Measurements from ENCODE around the gene EXOSC9. TPM values are rescaled to one million over a fixed set of nuclear protein-coding genes. Genes with fewer than 3 reads are reported as not detected.

The EXOSC9 gene
- polyA plus RNA-seq, 3 donors: 13.9 to 21.4 (median 21.3) TPM

DNA sequence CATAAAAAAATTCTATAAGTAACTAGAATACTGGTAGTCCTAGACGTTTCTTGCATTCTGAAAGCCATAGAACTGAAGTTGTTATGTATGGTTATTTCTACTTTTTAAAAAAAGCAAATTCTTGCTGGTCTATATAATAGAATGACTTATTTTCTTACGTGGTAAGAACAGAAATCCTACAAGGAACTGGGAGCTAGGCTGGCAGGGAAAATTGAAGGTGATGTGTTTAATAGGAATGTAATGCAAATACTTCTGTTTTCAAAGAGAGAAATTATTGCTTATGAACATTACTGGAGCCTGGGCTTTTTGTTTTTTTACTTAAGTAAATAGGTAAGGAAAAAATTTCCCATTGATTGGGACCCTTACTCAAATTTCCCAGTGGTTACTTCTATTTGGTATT, 13.6 kb downstream of the EXOSC9 start:
- Mint-ChIP-seq H3K4me3 (no peak overlapping the region), H3K27me3 (ENCODE audit: low read depth in 3 of 3) (no peaks in the 10 kb centered on the region), H3K9me3 (no peaks in the 10 kb centered on the region), H3K27ac (no peak overlapping the region), H3K36me3 (peaks cover 57 to 77% of the 10 kb centered on the region in 2 donors), H3K4me1 (no peaks in the 10 kb centered on the region)
- WGBS (ENCODE audit: insufficient coverage): no CpG with 5 or more reads among the region's 2 CpGs
- Histone ChIP-seq H3K36me3 (replicated peaks in 1 of 2; ENCODE audit: control insufficient read depth in 1 of 2, insufficient read depth in 2 of 2, low read length in 2 of 2) (peaks cover 77 to 97% of the 10 kb centered on the region in 2 donors), H4K20me1 (ENCODE audit: insufficient read depth, low read length) (no peaks in the 10 kb centered on the region), H3K4me1 (ENCODE audit: control insufficient read depth in 1 of 2, insufficient read depth in 2 of 2, low read length in 2 of 2) (no peaks in the 10 kb centered on the region), H3K27me3 (ENCODE audit: control insufficient read depth in 2 of 2, insufficient read depth in 2 of 2, low read length in 2 of 2) (no peaks in the 10 kb centered on the region), H3K27ac (ENCODE audit: low read depth in 1 of 2, low read length in 2 of 2) (no peak overlapping the region), H3K9ac (ENCODE audit: insufficient read depth, low read length, poor library complexity, severe bottlenecking) (no peak overlapping the region), H2AFZ (ENCODE audit: insufficient read depth, low read depth, low read length, poor library complexity, severe bottlenecking) (no peak overlapping the region), H3K9me3 (replicated peaks in 1 of 2; ENCODE audit: control insufficient read depth in 1 of 2, insufficient read depth in 1 of 2, low read length in 2 of 2) (no peaks in the 10 kb centered on the region), H3K4me2 (replicated peaks; ENCODE audit: extremely low read depth, low read length, poor library complexity, severe bottlenecking) (no peak overlapping the region), H3K79me2 (ENCODE audit: insufficient read depth, low read length) (peaks cover 37% of the 10 kb centered on the region), H3K4me3 (replicated peaks in 1 of 3; ENCODE audit: low read depth in 2 of 3, low read length in 3 of 3) (no peak overlapping the region)
- TF ChIP-seq, protein P1, sequence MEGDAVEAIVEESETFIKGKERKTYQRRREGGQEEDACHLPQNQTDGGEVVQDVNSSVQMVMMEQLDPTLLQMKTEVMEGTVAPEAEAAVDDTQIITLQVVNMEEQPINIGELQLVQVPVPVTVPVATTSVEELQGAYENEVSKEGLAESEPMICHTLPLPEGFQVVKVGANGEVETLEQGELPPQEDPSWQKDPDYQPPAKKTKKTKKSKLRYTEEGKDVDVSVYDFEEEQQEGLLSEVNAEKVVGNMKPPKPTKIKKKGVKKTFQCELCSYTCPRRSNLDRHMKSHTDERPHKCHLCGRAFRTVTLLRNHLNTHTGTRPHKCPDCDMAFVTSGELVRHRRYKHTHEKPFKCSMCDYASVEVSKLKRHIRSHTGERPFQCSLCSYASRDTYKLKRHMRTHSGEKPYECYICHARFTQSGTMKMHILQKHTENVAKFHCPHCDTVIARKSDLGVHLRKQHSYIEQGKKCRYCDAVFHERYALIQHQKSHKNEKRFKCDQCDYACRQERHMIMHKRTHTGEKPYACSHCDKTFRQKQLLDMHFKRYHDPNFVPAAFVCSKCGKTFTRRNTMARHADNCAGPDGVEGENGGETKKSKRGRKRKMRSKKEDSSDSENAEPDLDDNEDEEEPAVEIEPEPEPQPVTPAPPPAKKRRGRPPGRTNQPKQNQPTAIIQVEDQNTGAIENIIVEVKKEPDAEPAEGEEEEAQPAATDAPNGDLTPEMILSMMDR (IDR thresholded peaks at IDR 0.05): no peak
- DNase-seq: no peak
- intact Hi-C loops (cut with micrococcal nuclease): no loop called here

- H4K20me1 ChIP-seq (ENCODE audit: insufficient read depth, low read length): no peaks in the 10 kb centered on the region
- no peak overlapping the region for H3K27ac ChIP-seq (ENCODE audit: low read depth in 1 of 2, low read length in 2 of 2)
Measured at GRCh38 chr4:121817006-121817405, 15.9 kb downstream of the EXOSC9 start.

More at GRCh38 chr4:121817006-121817405, 15.9 kb downstream of the EXOSC9 start:
- no peaks in the 10 kb centered on the region for H3K27me3 ChIP-seq (ENCODE audit: control insufficient read depth in 2 of 2, insufficient read depth in 2 of 2, low read length in 2 of 2)
- Mint-ChIP-seq H3K27ac (no peak overlapping the region), H3K9me3 (no peaks in the 10 kb centered on the region), H3K36me3 (peaks cover 48 to 69% of the 10 kb centered on the region in 2 donors), H3K27me3 (ENCODE audit: low read depth in 3 of 3) (no peaks in the 10 kb centered on the region), H3K4me1 (peaks cover 3% of the 10 kb centered on the region), H3K4me3 (no peak overlapping the region)
- no peak overlapping the region for H3K9ac ChIP-seq (ENCODE audit: insufficient read depth, low read length, poor library complexity, severe bottlenecking)
- H3K9me3 ChIP-seq (replicated peaks in 1 of 2; ENCODE audit: control insufficient read depth in 1 of 2, insufficient read depth in 1 of 2, low read length in 2 of 2): no peaks in the 10 kb centered on the region
- peaks cover 56% of the 10 kb centered on the region for H3K79me2 ChIP-seq (ENCODE audit: insufficient read depth, low read length)
- intact Hi-C loops (cut with micrococcal nuclease): no loop called here
- DNase-seq: no peak
- H3K4me3 ChIP-seq (replicated peaks in 1 of 3; ENCODE audit: low read depth in 2 of 3, low read length in 3 of 3): no peak overlapping the region
- peaks cover 66 to 86% of the 10 kb centered on the region in 2 donors for H3K36me3 ChIP-seq (replicated peaks in 1 of 2; ENCODE audit: control insufficient read depth in 1 of 2, insufficient read depth in 2 of 2, low read length in 2 of 2)
- TF ChIP-seq, protein P1 (IDR thresholded peaks at IDR 0.05): no peak
- WGBS (ENCODE audit: insufficient coverage): no CpG with 5 or more reads among the region's 3 CpGs
- no peak overlapping the region for H2AFZ ChIP-seq (ENCODE audit: insufficient read depth, low read depth, low read length, poor library complexity, severe bottlenecking)
- H3K4me1 ChIP-seq (ENCODE audit: control insufficient read depth in 1 of 2, insufficient read depth in 2 of 2, low read length in 2 of 2): peaks cover 0 to 6% of the 10 kb centered on the region in 2 donors
- H3K4me2 ChIP-seq (replicated peaks; ENCODE audit: extremely low read depth, low read length, poor library complexity, severe bottlenecking): no peak overlapping the region
